HEK293T (cell line): ENCODE measurements around the gene ABCC2.

Source experiments
- ARNT ChIP-seq: fragments of 450-650 bp; IDR thresholded peaks from 2 replicates; pipeline ENCODE4 v1.6.1; 2017; ENCODE audit warnings: mild to moderate bottlenecking
- BHLHE40 ChIP-seq: fragments of 450-650 bp; IDR thresholded peaks from 2 replicates; pipeline ENCODE4 v1.6.1; 2016; ENCODE audit warnings: mild to moderate bottlenecking, moderate library complexity, borderline replicate concordance
- FOXM1 ChIP-seq: fragments of 450-650 bp; IDR thresholded peaks from 2 replicates; pipeline ENCODE4 v1.6.1; 2017; ENCODE audit warnings: mild to moderate bottlenecking, borderline replicate concordance
- HDGF ChIP-seq: fragments of 450-650 bp; IDR thresholded peaks from 2 replicates; pipeline ENCODE4 v1.6.1; 2017; ENCODE audit warnings: antibody characterized with exemption, borderline replicate concordance
- LEF1 ChIP-seq: fragments of 450-650 bp; IDR thresholded peaks from 2 replicates; pipeline ENCODE4 v1.6.1; 2017; ENCODE audit warnings: mild to moderate bottlenecking, borderline replicate concordance
- SUZ12 ChIP-seq: fragments of 450-650 bp; IDR thresholded peaks from 2 replicates; pipeline ENCODE4 v1.6.1; 2016; ENCODE audit warnings: mild to moderate bottlenecking
- TARDBP ChIP-seq: fragments of 450-650 bp; IDR thresholded peaks from 2 replicates; pipeline ENCODE4 v1.6.1; 2016
- TF ChIP-seq, protein P1 (sequence below): fragments of 450-650 bp; IDR thresholded peaks from 2 replicates; pipeline ENCODE4 v1.6.1; 2016

DNA sequence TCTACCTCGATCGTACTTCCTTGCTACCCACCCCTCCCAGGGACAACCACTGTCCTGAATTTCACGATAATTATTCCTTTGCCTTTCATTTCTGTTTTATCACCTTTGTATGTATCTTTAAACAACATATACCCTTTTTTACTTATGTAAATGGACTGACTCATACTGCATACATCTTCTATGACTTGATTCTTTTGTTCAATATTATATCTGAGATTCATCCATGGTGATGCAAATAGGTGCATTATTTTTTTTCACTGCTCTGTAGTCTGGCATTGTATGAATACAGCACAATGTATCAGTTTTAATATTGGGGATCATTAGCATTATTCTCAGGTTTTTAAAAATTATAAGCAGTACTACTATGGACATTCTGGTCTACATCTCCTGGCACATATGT lies 69.4 kb downstream of the ABCC2 start:
- TF ChIP-seq HDGF (no peak), BHLHE40 (no peak), SUZ12 (no peak), FOXM1 (no peak), TARDBP (no peak), LEF1 (no peak), ARNT (no peak)
- TF ChIP-seq, protein P1, sequence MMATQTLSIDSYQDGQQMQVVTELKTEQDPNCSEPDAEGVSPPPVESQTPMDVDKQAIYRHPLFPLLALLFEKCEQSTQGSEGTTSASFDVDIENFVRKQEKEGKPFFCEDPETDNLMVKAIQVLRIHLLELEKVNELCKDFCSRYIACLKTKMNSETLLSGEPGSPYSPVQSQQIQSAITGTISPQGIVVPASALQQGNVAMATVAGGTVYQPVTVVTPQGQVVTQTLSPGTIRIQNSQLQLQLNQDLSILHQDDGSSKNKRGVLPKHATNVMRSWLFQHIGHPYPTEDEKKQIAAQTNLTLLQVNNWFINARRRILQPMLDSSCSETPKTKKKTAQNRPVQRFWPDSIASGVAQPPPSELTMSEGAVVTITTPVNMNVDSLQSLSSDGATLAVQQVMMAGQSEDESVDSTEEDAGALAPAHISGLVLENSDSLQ, result no peak
